Natural killer cell (primary cell): Measurements from ENCODE around the gene BCAS2. TPM values are rescaled to one million over a fixed set of nuclear protein-coding genes. Genes with fewer than 3 reads are reported as not detected.

ENCODE experiments used
- ATAC-seq, 3 donors: fragments of 150-1000 bp in 2 of 3; fragments of 200-7000 bp in 1 of 3; cut with Tn5 transposase; 1 replicate in 1 of 3; 2 replicates in 2 of 3; pipeline ENCODE4 v1.10.0; 2021; ENCODE audit warnings: mild to moderate bottlenecking in 2 of 3, moderate library complexity in 2 of 3
- DNase-seq, 2 donors: peaks; one replicate each; pipeline versions ENCODE4 v3.0.0 to v3.0.0-alpha.2; 2013 to 2021; ENCODE audit warnings: mixed read lengths in 1 of 2
- H3K27ac ChIP-seq: one replicate; pipeline ENCODE4 v1.5.1; 2013; ENCODE audit warnings: mild to moderate bottlenecking, low read length
- H3K27me3 ChIP-seq: one replicate; pipeline ENCODE4 v1.6.1; 2013; ENCODE audit warnings: low read length; ENCODE audit not compliant: control insufficient read depth, insufficient read depth
- H3K36me3 ChIP-seq: one replicate; pipeline ENCODE4 v1.6.1; 2013; ENCODE audit warnings: low read length; ENCODE audit not compliant: control insufficient read depth, insufficient read depth
- H3K4me1 ChIP-seq: one replicate; pipeline ENCODE4 v1.6.1; 2013; ENCODE audit warnings: low read length; ENCODE audit not compliant: control insufficient read depth, insufficient read depth
- H3K4me3 ChIP-seq: one replicate; pipeline ENCODE4 v1.5.1; 2013; ENCODE audit warnings: low read length
- H3K9me3 ChIP-seq: one replicate; pipeline ENCODE4 v1.6.1; 2013; ENCODE audit warnings: low read length; ENCODE audit not compliant: control insufficient read depth, insufficient read depth
- H3K27ac Mint-ChIP-seq, 2 donors: one replicate each; pipeline ENCODE4 v1.8.0; 2022; ENCODE audit warnings: mild to moderate bottlenecking in 2 of 2, mixed read lengths in 2 of 2, moderate library complexity in 1 of 2
- H3K27me3 Mint-ChIP-seq, 2 donors: one replicate each; pipeline ENCODE4 v1.8.0; 2022; ENCODE audit warnings: low read depth in 2 of 2, mixed read lengths in 2 of 2
- H3K36me3 Mint-ChIP-seq: one replicate; pipeline ENCODE4 v1.8.0; 2022; ENCODE audit warnings: mixed read lengths
- H3K4me1 Mint-ChIP-seq, 2 donors: one replicate each; pipeline ENCODE4 v1.8.0; 2022; ENCODE audit warnings: mixed read lengths in 2 of 2
- H3K4me3 Mint-ChIP-seq: one replicate; pipeline ENCODE4 v1.8.0; 2022; ENCODE audit warnings: mild to moderate bottlenecking, moderate library complexity, mixed read lengths
- H3K9me3 Mint-ChIP-seq, 2 donors: one replicate each; pipeline ENCODE4 v1.8.0; 2022; ENCODE audit warnings: mixed read lengths in 2 of 2
- CTCF ChIP-seq: fragments of 200-600 bp; IDR thresholded peaks from one replicate; pipeline ENCODE4 v1.8.0; 2022; ENCODE audit warnings: antibody characterized with exemption
- WGBS: methylation state at CpG from one replicate; pipeline ENCODE4 v1.1.7; 2013; ENCODE audit warnings: missing lambda C conversion rate; ENCODE audit not compliant: insufficient coverage; 5-methylcytosine and 5-hydroxymethylcytosine counted together
- intact Hi-C: fragments of 100-400 bp; cut with micrococcal nuclease; formaldehyde crosslinking; loops from one replicate; pipeline ENCODE4 v1.14.2; 2022
- total RNA-seq, 4 donors: library from RNA; stranded (reverse); fragments of 120-200 nt in 1 of 4; gene quantifications; one replicate each; pipeline versions ENCODE4 v1.2.3 to v1.2.4, GENCODE V29; 2013 to 2022

The BCAS2 gene
- total RNA-seq, 3 donors from 2014 or later (not counting 1 experiment from before 2014, with no cell fraction given) = 45.5 to 76.7 (median 62.0) TPM

GRCh38 chr1:114620419-114620818 is 39.0 kb upstream of the BCAS2 start:
- DNase-seq (peak in 1 of 2 donors; percentile 9), ATAC-seq (no peak)
- intact Hi-C loops = no loop called here
- Mint-ChIP-seq H3K9me3 (no peaks in the 10 kb centered on the region), H3K36me3 (no peaks in the 10 kb centered on the region), H3K27ac (no peak overlapping the region), H3K27me3 (peaks cover 10 to 18% of the 10 kb centered on the region in 2 donors), H3K4me1 (no peaks in the 10 kb centered on the region), H3K4me3 (no peak overlapping the region)
- Histone ChIP-seq H3K9me3 (no peaks in the 10 kb centered on the region), H3K4me1 (no peaks in the 10 kb centered on the region), H3K27me3 (peaks cover 7% of the 10 kb centered on the region), H3K27ac (no peak overlapping the region), H3K36me3 (no peaks in the 10 kb centered on the region), H3K4me3 (no peak overlapping the region)
- WGBS = 95% methylated on average over 2 of the region's 2 CpGs
- TF ChIP-seq CTCF = no peak

GRCh38 chr1:114618606-114619005 is 37.2 kb upstream of the BCAS2 start:
- no peaks in the 10 kb centered on the region for H3K9me3 ChIP-seq
- no peak for TF ChIP-seq CTCF
- H3K4me1 ChIP-seq = no peaks in the 10 kb centered on the region
- DNase-seq = no peak
- H3K9me3 Mint-ChIP-seq = no peaks in the 10 kb centered on the region
- H3K27me3 ChIP-seq = peaks cover 7% of the 10 kb centered on the region
- no peak overlapping the region for H3K27ac Mint-ChIP-seq
- H3K36me3 Mint-ChIP-seq = no peaks in the 10 kb centered on the region
- H3K27ac ChIP-seq = no peak overlapping the region
- H3K4me3 ChIP-seq = no peak overlapping the region
- H3K4me3 Mint-ChIP-seq = no peak overlapping the region
- no peaks in the 10 kb centered on the region for H3K36me3 ChIP-seq
- no peaks in the 10 kb centered on the region for H3K4me1 Mint-ChIP-seq
- peaks cover 11 to 18% of the 10 kb centered on the region in 2 donors for H3K27me3 Mint-ChIP-seq
- ATAC-seq = no peak
- intact Hi-C loops = no loop called here

GRCh38 chr1:114610546-114611245 is 29.3 kb upstream of the BCAS2 start:
- TF ChIP-seq CTCF = no peak
- H3K9me3 Mint-ChIP-seq = no peaks in the 10 kb centered on the region
- no peak overlapping the region for H3K27ac Mint-ChIP-seq
- H3K36me3 ChIP-seq = no peaks in the 10 kb centered on the region
- ATAC-seq (no peak), DNase-seq (no peak)
- no peak overlapping the region for H3K4me3 Mint-ChIP-seq
- no peak overlapping the region for H3K4me3 ChIP-seq
- H3K9me3 ChIP-seq = no peaks in the 10 kb centered on the region
- H3K36me3 Mint-ChIP-seq = no peaks in the 10 kb centered on the region
- H3K27ac ChIP-seq = no peak overlapping the region
- 96% methylated on average over 8 of the region's 9 CpGs for WGBS
- H3K4me1 ChIP-seq = no peaks in the 10 kb centered on the region
- intact Hi-C loops = no loop called here
- H3K27me3 ChIP-seq = no peaks in the 10 kb centered on the region
- no peaks in the 10 kb centered on the region for H3K4me1 Mint-ChIP-seq
- peaks cover 6 to 10% of the 10 kb centered on the region in 2 donors for H3K27me3 Mint-ChIP-seq

- no peaks in the 10 kb centered on the region for H3K36me3 ChIP-seq
- no peaks in the 10 kb centered on the region for H3K27me3 ChIP-seq
- intact Hi-C loops = no loop called here
- no peak overlapping the region for H3K27ac ChIP-seq
- no peaks in the 10 kb centered on the region for H3K4me1 ChIP-seq
- Mint-ChIP-seq H3K4me1 (no peaks in the 10 kb centered on the region), H3K36me3 (no peaks in the 10 kb centered on the region), H3K27me3 (peaks cover 8 to 10% of the 10 kb centered on the region in 2 donors), H3K9me3 (no peaks in the 10 kb centered on the region), H3K27ac (no peak overlapping the region), H3K4me3 (no peak overlapping the region)
- WGBS = 82% methylated on average over 2 of the region's 2 CpGs
- ATAC-seq (no peak), DNase-seq (no peak)
- H3K9me3 ChIP-seq = no peaks in the 10 kb centered on the region
- H3K4me3 ChIP-seq = no peak overlapping the region
- TF ChIP-seq CTCF = no peak
Observed at GRCh38 chr1:114609826-114610225, 28.4 kb upstream of the BCAS2 start.
